Omental fat pad (tissue), 4 donors: ENCODE results near the gene DOLK. TPM values are rescaled to one million over a fixed set of nuclear protein-coding genes. Genes with fewer than 3 reads are reported as not detected.

Experiments used
- ATAC-seq: fragments of 150-250 bp; one replicate; pipeline ENCODE4 v1.9.1; 2016; ENCODE audit warnings: mild to moderate bottlenecking, moderate library complexity; ENCODE audit not compliant: low FRiP score
- DNase-seq: peaks from one replicate; pipeline ENCODE4 v3.0.0-alpha.2; 2019; ENCODE audit warnings: low spot score
- total RNA-seq, 4 donors: library from RNA; depleted of rRNA; stranded (reverse); fragments of >200 nt; gene quantifications; one replicate each; pipeline ENCODE4 v1.1.0, GENCODE V29; 2016
- TF ChIP-seq, protein P1 (sequence below), 3 donors: fragments of 450-650 bp; IDR thresholded peaks; one replicate each; pipeline ENCODE4 v1.5.1; 2016 to 2017; ENCODE audit warnings: antibody characterized with exemption in 3 of 3, mild to moderate bottlenecking in 3 of 3, moderate library complexity in 2 of 3

DOLK gene
- total RNA-seq, 4 donors from 2014 or later, result 13.3 to 23.2 (median 17.7) TPM

DNA sequence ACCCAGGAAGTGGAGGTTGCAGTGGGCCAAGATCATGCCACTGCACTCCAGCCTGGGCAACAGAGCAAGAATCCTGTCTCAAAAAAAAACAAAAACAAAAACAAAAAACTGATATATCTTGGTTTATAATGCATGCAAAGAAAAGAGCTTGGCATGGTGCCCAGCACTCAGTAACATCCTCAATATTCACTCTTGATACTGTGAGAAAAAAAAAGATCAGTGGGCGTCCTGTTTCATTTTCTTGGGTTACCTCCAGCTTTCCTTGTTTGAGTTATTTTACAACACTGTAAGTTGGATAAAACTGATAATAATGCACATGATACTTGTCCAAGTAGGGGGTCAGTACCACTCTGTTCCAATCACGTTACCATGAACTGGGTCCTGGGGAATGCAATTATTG is 18.8 kb downstream of the DOLK start:
- DNase-seq (no peak), ATAC-seq (no peak)
- TF ChIP-seq, protein P1, sequence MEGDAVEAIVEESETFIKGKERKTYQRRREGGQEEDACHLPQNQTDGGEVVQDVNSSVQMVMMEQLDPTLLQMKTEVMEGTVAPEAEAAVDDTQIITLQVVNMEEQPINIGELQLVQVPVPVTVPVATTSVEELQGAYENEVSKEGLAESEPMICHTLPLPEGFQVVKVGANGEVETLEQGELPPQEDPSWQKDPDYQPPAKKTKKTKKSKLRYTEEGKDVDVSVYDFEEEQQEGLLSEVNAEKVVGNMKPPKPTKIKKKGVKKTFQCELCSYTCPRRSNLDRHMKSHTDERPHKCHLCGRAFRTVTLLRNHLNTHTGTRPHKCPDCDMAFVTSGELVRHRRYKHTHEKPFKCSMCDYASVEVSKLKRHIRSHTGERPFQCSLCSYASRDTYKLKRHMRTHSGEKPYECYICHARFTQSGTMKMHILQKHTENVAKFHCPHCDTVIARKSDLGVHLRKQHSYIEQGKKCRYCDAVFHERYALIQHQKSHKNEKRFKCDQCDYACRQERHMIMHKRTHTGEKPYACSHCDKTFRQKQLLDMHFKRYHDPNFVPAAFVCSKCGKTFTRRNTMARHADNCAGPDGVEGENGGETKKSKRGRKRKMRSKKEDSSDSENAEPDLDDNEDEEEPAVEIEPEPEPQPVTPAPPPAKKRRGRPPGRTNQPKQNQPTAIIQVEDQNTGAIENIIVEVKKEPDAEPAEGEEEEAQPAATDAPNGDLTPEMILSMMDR (IDR thresholded peaks at IDR 0.05), result no peak

DNA sequence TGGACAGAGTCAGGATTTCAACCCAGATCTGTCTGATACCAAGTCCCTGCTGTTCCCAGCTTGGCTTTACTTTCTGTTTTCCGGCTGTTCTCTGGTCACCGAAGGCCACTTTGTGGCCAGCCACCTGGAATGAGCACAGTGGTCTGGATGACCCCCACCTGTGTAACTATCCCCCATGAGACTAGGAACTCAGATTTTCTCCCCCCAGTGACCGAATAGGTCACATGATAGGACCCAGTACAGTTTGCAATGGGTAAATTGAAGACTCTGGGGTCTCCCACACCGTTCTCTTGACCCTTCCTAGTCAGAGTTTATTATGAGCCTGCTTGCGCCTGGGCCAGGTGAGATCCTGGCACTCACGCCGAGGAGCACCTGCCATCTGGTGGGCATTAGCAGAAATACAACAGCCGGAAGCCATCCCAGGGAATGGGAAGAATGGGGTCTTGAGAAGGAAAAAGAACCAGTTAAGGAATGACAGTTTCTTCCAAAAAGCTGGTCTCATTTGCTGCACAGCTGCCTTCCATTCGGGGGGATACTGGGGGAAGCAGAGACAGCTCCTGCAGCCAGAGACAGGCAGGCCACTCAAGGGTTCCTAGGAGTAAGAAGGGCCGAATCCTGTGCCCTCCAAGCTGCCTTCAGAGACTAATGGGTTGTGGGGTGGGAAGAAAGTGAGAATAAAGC is 19.5 kb downstream of the DOLK start:
- ATAC-seq (peak; percentile 33), DNase-seq (no peak)
- TF ChIP-seq, protein P1 (IDR thresholded peaks at IDR 0.05), result peak in 1 of 3 donors; percentile 72

DNA sequence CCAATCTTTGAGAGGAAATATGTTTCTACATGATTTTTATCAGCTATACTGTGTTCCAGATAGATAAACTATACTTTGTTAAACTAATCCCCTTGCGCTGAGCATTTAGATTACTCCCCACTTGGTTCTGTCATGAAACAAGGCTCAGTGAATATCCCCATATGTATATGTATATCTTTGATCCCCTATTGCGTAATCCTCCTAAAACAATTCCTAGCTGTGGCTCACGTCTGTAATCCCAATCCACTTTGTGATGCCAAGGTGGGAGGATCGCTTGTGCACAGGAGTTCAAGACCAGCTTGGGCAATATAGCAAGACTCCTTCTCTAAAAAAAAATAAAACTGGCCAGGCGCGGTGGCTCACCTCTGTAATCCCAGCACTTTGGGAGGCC is 23.9 kb downstream of the DOLK start:
- TF ChIP-seq, protein P1 (IDR thresholded peaks at IDR 0.05), result no peak
- ATAC-seq (no peak), DNase-seq (no peak)

DNA sequence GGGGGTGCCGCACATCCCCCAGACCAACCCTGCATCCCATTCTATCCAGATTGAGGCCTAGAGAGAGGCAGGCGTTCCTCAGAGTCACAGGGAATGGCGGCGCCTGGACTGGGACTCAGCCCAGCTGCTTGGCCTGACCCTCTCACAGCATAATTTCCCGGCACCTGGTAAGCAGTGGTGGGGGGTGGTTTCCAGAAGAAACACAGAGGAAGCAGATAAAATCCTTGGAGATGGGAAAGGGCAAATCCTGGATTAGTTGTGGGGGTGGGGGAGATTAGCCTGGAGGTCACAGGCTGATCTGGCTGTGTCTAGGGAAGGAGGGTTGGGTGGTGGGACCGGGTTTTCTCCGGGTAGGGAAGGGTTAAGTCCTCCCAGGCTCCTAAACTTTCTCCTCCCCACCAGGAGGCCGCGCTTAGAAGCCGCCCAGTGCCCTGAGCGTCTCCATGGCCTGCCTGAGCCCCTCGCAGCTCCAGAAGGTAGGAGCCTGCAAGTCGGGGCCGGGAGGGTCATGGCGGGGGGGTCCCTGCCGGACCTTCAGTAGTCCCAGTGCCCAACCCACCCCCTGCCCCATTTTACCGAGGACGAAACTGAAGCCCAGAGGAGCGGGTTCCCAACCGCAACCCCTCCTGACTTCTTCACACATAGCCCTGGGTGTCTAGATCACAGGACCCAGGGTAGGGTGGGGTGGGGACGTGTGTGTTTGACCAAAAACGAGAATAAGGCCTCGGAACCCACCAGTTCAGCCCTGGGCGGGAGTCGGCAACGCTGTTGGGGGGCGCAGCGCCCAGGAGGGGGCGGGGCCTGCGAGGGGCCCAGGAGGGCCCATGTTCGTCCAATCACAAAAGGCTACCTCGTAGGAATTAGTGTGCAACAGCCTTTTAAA is 25.3 kb downstream of the DOLK start:
- ATAC-seq, result peak; percentile 84
- TF ChIP-seq, protein P1 (IDR thresholded peaks at IDR 0.05), result no peak

DNA sequence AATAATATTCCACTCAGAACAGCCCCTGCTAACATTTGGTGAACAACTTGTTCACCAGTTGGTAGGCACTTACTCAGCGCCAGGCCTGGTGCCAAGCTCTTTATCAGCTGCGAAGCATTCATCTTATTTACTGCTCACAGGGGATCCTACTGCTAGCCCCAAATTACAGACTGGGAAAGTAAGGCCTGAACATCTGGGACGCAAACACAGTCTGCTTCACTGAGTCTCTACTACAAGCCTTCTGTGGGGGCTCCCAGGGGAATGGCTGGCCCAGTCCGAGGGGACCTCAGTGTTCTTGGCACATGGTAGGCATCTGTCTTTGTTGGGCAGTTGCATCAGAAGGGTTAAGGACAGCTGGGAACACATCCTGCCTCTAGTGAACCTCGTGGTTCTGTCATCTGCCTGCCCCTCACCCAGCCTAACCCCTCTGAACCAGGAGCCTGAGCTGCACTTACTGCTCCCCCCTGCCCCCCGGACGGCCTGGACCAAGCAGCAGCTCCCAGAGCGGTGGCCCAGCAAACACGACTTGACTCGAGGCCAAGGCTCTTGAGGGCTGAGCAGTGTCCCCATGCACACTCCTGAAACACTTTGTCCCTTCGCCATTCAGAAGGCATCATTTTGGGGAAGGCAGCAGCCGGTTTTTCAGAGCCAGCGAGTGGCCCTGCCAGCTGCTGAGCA is 26.9 kb downstream of the DOLK start, which contains the start of gene PHYHD1:
Gene PHYHD1 (plus strand): TSS at position 602 of the 678 bp plus-strand sequence. CDS start 1,342 bp downstream, outside the sequence.
- TF ChIP-seq, protein P1 (IDR thresholded peaks at IDR 0.05), result no peak
- DNase-seq, result no peak
- peak; percentile 34 for ATAC-seq

More for the DNA sequence above, 25.3 kb downstream of the DOLK start:
- DNase-seq, result no peak

DNA sequence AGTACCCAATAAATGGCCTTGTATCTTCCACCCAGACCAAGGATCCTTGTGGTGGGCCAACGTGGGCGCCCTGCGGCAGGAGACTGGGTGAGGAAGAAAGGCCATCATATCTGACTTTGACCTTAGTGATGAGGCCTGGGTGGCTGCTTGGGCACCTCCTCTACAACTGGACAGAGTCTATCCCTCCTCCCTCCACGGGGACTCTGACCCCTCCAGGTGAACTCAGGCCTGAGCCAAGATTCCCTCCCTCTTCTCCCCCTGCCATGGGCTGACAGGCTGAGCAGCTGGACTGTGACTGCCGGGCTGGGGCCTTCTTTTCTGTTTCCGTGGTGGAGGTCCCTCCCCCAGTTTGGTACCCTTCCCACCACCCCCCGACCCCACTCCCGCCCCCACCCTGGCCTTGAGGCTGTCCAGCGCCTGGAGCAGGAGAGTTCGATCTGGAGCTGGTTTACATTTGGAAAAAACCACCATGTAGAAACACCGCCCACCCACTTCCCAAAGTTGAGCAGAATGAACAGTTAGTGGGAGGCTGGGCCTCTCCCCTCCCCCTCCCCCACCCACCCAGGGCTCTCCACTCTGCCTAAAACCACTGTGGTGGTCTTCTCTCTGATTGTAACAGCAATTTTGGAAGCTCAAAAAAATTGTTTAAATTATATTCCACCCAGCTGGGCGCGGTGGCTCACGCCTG is 27.9 kb downstream of the DOLK start:
- ATAC-seq, result no peak
- TF ChIP-seq, protein P1 (IDR thresholded peaks at IDR 0.05), result no peak
- no peak for DNase-seq
